ENCODE results near the gene FHL1.
A peak's percentile ranks its signal among the peaks of the same experiment; 100 is the strongest.

Gene FHL1

DNA sequence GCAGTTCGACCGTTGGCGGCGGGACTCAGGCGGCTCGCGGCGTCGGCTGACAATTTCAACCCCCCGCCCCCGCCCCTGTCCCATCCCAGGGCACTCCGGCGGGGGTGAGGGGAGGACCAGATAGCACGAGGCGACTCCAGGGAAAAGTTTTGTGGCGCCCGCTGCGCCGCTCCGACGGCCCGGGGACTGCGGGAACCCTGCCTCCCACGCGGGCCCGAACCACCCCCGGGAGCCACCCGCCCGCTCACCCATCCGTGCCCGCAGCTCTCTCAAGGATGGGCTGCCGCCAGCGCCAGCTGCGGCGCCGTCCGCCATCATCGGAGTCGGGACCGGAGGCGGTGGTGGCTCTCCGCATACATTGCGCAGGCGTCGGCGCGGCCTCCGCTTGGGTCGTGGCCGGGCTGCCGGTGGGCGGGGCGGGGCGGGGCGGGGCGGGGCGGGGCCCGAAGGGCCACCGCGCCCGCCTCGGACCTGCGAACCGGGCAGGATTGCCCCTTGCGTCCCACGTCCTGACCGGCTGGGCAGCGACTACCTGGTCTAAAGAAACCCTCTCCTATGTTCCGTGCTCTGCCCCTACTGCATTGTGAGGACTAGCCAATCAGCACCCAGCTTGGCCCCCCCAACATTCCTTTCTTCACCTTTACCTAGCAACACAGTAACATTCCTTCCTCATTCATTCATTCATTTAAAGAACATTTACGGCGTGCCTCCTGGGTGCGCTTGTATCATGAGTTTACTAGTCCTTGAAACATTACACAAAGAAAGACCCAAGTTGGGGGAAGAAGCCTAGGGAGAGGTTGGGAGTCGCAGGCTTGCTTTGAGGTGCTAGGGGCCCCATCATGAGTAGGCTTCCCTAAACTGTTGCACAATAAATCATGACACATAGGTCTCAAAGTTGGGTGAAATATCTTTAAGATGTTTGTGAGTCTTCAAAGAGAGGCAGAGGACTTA is 104.0 kb downstream of the FHL1 start, which contains the start of gene MAP7D3:
TSS of gene MAP7D3 (minus strand) at position 360 of the 951 bp plus-strand sequence. CDS start at position 318, 42 bp downstream.
- DNase-seq (ENCODE audit: low spot score), result peak; percentile 42

DNA sequence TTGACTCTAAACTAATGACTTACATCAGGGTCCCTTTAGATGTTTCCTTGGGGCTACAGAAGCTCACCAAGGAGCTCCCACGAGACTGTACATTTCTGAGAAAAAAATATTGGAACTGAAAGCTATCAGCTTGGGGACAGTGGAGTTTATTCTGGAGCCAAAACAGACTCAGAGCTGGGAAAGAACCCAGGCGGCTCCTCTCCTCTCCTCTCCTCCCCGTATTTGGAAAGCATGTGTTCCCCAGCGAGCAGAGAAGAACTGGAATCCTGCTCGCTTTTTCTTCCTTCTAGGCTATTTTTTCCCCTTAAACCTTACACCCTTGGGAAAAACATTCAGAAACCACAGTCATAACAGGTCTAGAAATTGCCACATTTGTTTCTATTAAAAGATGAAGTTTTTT is 108.2 kb downstream of the FHL1 start:
- no peak for DNase-seq (ENCODE audit: low spot score)

DNA sequence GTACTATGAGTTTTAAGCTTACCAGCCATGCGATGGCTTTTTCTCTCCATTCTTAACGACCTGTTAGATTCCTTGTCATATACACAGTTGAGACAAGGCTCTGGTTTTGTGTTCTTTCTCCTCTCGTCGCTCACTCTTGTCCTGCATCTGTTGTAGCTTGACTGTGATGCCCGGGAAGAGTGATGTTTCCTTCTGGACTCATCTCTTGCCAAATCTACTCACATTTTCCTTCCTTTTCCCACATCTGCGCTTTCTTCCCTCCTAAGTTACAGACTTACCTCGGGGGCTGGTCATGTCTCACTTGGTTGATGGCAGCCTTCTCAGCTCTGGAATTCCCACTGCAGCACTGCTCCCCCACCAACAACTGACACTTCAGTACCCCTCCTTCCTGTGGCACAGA is 108.7 kb downstream of the FHL1 start:
- no peak for DNase-seq (ENCODE audit: low spot score)

DNA sequence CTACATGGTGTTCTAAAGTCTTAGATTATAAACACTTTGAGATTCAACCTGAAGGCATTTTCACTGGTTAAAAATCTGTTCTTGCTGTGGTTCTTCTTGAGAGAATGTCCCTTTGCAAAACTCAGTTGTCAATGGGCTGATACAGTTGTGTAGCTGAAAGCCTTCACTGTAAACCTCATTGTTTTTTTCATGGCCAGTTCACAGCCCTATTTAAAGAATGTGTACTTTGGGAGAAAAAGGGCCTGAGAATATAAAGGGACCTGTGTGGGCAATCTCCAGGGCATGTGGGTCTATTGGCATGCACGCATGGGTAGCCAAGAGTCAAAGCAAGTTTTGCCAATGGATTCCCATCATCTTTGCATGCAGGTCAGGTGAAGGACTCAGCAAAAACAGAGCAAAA is 111.6 kb downstream of the FHL1 start:
- DNase-seq (ENCODE audit: low spot score), result no peak

DNA sequence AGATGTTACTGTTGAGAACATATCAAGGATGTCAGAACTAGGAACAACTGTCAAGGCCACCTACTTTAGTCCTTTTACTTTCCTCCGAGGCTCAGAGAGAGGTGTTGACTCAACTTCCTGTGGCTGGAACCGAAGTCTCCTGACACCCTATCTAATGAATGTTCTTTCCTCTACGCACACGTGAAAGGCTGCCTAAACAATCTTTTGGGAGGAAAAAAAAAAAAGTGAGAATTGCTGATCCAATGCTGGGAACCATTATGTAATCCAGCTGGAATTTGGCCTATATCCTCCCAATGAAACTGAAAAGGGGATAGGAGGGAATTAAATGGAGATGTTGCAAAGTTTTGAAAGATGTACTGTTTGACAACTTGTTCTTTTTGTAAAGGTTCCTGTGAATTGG is 112.2 kb downstream of the FHL1 start:
- no peak for DNase-seq (ENCODE audit: low spot score)

DNA sequence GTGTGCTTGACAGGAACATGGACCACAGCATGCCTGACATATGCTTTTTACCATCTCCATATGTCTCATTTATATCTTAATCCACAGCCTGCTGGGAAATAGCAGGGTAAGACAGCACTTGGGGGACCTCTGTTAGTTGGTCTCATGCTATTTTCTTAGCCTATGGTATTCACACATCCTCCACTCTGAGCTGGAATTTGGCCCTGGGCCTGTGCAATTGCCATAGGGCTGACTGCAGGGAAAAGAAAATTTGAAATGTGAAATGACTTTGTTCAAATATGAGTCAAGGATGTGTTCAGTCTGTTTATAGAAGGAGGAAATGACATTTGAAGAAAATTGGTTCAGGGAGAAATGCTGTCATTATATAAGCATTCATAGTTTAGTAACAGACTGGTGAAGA is 113.4 kb downstream of the FHL1 start:
- no peak for DNase-seq (ENCODE audit: low spot score)

Small RNAs within 50 kb of the gene (small RNA-seq; reads per million reads assigned to genes)
- 0 to 0.08 reads per million in 2 experiments for gene RF01210

Data from SK-N-DZ (cell line).